T-helper 1 cell (primary cell): ENCODE results near the gene B4GALNT2.
"Not testable (repeated sequence)": the region's sequence is repeated elsewhere in the genome, so short reads cannot be mapped to it uniquely, and the experiment has no call there.

Experiments used
- DNase-seq, 5 donors: peaks; one replicate each; pipeline ENCODE4 v3.0.0-alpha.2; 2012 to 2020
- total RNA-seq, 4 donors: gene quantifications; one replicate each; lab custom pipeline; 2026; lab: John Stamatoyannopoulos, UW

Gene B4GALNT2, protein sequence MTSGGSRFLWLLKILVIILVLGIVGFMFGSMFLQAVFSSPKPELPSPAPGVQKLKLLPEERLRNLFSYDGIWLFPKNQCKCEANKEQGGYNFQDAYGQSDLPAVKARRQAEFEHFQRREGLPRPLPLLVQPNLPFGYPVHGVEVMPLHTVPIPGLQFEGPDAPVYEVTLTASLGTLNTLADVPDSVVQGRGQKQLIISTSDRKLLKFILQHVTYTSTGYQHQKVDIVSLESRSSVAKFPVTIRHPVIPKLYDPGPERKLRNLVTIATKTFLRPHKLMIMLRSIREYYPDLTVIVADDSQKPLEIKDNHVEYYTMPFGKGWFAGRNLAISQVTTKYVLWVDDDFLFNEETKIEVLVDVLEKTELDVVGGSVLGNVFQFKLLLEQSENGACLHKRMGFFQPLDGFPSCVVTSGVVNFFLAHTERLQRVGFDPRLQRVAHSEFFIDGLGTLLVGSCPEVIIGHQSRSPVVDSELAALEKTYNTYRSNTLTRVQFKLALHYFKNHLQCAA
- 0 reads per million in 4 donors for total RNA-seq

DNA sequence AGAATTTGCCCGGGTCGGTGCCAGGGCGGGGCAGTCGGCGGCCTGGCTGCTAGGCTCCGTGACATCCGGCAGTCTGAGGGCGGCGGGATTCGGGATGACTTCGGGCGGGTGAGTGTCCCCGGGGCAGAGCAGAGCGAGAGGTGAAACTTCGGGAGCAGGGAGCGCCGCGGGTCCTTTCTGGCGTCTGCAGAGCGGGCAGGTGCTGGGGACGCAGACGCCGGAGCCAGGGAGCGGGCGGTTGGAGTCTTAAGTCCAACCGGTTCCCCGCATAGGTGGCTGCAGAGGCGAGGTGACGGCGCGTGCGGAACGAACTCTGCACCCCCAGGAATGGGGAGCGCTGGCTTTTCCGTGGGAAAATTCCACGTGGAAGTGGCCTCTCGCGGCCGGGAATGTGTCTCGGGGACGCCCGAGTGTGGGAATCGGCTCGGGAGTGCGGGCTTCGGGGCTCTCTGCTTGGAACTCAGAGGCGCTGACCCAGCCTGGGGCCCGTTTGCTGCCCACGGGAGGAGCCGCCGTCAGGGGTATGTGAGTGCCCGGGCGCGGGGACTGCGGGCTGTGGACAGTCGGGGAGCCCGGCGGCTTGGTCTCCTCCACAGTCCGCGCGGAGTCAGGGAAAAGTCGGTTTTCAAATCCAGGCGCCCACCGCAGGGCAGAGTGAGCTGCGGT, at the start of gene B4GALNT2:
B4GALNT2 (plus strand) TSS at position 71 of the 666 bp plus-strand sequence; CDS start at position 95, 24 bp downstream.
- DNase-seq, result no peak

DNA sequence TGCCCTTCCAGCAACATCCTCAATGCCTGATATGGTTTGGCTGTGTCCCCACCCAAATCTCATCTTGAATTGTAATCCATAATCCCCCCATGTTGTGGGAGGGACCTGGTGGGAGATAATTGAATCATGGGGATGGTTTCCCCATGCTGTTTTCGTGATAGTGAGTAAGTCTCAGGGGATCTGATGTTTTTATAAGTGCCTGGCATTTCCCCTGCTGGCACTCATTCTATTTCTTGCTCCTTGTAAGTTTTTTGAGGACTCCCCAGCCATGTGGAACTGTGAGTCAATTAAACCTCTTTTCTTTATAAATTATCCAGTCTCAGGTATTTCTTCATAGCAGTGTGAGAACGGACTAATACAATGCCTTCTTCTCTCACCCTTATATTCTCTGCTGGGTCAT, 47.5 kb upstream of the B4GALNT2 start:
- DNase-seq, result not testable (repeated sequence)

DNA sequence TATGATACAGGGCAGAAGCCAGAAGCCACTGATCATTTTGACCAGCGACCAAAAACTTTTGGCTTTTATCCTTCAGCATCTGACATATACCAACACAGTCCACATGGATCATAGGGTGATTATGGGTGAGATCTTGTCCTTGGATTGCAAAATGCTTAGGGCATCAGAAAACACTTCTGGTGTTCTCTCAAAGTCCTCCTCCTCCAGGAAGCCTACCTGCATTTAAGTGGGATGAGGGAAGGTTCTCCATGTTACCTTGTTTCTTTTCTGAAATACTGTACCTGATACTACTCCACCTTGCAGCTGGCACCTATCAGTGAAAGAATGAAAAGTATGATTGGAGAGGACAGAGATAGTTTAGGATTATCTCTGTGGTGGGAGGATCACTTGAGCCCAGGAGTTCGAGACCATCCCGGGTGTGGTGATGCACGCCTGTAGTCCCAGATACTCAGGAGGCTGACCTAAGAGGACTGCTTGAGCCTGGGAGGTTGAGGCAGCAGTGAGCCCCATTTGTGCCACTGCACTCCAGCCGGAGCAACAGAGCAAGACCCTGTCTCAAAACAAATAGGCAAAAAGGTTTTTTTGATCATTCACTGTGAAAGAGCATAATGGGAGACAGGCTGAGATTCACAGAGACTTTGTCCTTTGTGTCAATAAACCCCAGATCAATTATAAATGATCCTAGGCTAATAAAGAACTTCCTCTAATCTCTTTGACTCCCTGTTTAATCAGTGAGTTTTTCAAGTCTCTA, 46.8 kb upstream of the B4GALNT2 start:
- no peak for DNase-seq

DNA sequence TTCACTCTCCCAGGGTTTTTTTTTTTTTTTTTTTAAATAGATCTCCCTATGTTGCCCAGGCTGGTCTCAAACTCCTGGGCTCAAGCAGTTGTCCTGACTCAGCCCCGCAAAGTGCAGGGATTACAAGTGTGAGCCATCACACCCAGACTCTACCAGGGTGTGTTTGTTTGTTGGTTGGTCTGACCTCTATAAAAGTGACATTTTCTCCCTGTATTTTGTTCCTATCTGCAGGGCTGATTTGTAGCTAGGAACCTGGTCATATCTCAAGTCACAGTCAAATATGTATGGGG, 46.3 kb upstream of the B4GALNT2 start:
- no peak for DNase-seq

DNA sequence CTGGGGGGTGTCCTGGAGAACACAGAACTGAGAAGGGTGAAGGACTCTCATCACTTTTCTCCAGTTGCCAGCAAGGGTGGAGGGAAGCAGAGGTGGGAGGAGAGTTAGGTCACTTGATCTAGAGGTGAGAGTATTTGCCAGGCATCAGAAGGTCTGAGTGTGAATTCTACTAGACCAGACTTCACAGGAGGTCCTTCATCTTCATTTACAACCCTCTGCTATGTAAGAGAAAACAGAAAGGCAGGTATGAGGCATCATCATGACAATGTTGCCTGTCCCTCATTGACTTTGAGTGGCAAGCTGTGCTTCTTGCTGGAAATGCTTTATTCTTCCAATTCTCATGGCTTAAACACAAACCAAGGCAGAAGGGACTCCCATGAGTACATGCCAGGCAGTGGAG, 45.9 kb upstream of the B4GALNT2 start:
- DNase-seq, result no peak

DNA sequence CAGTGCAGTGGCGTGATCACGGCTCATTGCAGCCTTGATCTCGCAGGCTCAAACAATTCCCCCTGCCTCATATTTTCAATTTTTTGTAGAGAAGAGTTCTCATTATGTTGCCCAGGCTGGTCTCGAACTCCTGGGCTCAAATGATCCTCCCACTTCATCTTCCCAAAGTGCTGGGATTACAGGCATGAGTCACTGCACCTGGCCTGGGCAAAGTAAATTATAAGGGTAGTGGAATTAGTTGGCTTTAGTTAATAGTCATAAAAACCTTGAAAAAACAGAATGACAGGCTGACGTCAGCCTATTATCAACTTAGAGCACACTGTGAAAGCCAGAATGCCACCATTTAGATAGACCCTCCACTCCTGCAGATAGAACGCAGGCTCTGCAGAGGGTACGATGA, 43.5 kb upstream of the B4GALNT2 start:
- DNase-seq, result no peak

DNA sequence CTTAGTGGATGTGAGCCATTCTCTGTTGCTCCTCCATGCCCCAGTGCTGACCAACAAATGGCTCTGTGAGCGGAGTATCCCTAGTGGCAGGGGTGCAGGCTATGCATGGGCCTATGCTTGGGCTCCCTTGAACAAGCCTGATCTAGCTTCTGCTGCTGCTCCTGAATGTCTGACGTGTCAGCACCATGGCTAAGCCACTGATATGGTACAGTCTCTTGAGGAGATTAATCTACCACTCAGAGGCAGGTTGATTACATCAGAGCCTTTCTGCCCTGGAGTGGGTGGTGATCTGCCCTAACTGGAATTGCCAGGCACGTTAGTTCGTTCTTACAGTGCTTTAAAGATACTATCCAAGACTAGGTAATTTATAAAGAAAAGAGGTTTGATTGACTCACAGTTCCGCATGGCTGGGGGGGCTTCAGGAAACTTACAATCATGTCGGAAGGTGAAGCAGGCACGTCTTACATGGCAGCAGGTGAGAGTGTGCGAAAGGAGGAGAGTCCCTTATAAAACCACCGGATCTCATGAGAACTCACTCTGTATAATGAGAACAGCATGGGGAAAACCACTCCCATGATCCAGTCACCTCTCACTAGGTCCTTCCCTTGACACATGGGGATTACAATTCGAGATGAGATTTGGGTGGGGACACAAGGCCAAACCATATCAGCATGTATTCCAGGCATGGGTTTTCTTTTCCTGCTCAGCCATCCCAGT, 41.5 kb upstream of the B4GALNT2 start:
- no peak for DNase-seq

DNA sequence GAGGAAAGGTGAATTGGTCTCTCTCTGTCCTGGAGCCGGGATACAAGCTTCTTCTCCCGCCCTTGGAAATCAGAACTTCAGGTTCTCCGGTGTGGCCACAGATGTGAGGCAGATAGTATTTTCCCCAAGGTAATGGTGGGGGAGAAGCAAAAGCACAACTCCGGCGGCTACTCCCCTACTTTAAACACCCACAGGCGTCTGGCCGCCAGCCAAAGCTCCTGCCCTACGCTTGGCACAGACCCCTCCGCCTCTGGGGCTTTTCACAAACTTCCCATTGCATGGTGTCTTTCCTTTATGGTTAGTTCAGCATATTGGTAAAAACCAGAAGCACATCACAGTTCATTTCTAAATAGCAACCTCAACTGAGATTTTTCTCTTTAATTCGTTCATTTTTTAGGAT, 39.4 kb upstream of the B4GALNT2 start:
- no peak for DNase-seq

DNA sequence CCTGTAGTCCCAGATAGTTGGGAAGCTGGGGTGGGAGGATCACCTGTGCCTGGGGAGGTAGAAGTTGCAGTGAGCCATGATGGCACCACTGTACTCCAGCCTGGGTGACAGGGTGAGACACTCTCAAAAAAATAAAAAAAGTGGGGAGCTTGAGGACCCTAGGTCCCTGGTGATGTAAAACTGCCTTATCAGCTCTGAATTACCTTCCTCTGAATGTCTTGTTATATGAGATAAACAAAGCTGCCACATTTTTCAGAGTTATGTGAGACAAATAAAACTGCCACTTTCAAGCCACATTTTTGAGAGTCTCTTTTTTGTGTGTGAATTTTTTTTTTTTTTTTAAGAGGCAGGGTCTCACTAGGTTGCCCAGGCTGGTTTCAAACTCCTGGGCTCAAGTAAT, 32.0 kb upstream of the B4GALNT2 start:
- DNase-seq, result no peak

DNA sequence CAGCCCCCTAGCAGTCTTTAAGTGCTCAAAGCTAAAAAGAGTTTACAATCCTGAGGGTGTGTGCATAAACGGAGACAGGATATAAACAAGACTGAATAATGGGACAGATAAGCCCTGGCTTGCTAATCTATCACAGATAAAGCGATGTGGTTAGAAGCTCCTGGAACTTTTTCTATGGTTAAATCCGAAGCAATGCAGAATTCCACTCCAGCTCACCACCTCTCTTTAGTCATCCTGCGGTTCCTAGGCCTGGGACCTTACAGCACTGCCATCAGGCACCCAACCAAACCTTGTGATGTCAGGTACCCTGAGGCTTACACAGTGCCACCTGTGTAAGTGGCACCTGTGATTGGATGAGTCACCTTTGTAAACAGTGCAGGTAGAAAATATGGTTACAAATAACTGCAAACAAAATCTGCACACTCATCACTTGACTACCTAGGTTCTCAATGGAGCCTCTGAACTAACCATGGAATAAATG, 31.5 kb upstream of the B4GALNT2 start:
- DNase-seq, result no peak

DNA sequence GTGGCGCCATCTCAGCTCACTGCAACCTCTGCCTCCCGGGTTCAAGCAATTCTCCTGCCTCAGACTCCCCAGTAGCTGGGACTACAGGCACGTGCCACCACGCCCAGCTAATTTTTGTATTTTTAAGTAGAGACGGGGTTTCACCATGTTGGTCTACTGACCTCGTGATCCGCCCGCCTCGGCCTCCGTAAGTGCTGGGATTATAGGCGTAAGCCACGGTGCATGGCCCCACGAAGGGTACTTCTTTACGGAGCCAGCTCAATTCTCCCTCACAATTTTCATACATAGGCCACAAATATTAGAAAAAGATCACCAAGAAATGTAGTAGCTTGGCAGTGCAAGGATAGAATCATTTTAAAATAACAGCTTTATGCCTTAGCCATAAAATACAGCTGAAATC, 29.2 kb upstream of the B4GALNT2 start:
- DNase-seq, result not testable (repeated sequence)

DNA sequence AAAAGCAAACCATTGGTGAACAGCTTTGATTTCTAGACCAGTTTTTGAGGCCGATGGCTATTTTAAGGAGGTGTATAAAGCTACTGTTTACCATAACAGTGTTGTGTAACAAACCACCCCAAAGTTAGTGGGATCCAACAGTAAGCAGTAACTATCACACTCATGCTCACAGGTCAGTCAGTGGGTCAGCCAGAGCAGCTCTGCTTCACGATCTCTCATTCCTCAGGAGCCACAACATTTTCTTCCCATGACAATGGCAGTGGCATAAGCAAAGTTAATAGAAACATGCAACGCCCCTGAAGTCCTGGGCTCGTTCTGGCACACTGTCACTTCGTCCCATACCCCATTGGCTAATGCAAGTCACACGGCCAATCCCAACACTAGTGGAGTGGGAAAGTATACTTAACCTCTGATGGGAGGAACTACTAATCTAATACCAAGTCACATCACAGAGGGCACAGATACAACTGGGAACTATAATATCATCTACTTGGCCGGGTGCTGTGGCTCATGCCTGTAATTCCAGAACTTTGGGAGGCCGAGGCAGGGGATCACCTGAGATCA, 28.0 kb upstream of the B4GALNT2 start:
- DNase-seq, result no peak

DNA sequence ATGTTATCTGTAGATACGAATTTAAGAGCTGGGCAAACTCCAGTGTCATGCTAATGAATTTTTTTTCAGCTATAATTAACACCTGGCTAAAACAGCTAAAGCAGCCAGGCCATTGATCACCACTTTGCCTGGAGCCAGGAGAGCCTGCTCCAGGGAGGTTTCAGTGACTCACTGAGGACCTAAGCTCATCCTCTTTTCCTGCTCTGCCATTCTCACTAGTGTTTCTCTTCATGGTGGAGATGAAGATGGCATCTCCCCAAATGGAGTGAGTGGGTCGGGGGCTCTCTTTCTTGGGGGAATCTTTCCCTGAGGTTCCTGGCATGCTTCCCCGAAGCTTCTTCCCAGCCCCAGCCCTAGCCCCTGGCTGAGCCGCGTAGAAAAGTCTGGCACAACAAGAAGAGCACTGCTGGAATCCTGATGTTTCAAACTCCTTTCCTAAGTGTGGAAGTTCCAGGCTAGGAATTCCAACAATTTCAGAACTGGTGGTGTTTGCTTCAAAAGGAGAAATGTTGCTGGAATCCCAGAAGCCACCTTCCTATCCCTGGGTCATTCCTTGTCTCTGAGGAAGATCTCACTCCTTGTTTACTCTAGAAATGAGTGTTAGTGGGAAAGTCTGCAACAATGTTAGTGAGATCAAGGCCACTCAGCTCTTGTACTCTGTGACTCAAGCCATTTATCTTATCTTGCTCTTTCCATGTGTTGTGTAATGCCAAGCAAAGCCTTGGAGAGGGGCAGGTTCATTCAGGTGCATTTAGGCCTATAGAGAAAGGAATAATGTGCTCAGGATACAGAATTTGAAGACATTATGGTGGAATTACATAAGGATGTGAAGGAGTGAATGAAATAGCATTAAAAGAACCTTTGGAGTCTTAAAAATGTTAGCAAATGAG, 26.0 kb upstream of the B4GALNT2 start:
- no peak for DNase-seq

DNA sequence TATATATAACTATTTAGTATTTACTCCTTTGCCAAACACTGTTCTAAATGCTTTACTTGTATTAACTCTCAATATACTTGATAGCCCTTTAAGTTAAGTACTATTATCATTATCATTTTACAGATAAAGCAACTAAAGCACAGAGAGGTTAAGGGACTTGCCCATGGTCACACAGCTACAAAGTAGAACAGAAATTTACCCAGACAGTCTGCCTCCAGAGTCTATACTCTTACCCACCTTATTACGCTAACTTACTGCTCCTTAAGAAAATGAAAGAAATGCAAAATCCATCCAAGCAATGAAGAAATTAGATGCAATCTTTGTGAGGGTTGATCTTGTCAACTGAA, 25.4 kb upstream of the B4GALNT2 start:
- DNase-seq, result no peak

DNA sequence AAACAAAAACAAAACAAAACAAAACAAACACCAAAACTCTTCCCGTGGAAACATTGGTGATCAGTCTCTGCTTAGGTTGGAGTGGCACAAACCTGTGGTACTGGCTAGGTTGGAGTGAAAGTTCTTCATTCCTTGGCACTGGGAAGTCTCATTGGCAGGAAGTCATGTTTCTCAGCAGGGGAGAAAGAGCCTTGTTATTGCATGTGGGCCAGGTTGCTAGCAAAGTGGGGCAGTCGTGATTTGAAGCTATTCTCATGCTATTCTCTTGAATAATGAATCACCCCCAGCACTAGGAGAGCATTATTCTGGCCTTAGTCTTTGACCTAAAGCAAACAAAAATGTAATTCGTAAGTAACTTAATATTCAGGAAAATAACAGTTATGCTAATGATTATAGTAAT, 24.3 kb upstream of the B4GALNT2 start:
- no peak for DNase-seq

DNA sequence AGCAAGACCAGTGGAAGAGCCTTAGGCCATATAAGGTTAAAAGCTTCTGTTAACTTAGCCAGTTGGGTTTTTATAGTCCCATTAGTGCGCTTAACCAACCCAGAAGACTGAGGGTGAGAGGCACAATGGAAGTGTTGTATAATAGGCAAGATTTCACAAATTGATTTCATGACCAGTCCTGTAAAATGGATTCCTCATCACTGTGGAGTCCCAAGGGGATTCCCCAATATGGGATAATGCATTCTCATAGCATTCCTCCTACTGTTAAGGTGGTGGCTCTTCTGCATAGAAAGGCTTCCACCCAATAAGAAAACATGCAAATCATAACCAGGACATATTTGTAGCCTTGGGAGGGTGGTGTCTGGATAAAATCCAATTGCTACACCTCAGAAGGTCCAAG, 22.1 kb upstream of the B4GALNT2 start:
- DNase-seq, result no peak

DNA sequence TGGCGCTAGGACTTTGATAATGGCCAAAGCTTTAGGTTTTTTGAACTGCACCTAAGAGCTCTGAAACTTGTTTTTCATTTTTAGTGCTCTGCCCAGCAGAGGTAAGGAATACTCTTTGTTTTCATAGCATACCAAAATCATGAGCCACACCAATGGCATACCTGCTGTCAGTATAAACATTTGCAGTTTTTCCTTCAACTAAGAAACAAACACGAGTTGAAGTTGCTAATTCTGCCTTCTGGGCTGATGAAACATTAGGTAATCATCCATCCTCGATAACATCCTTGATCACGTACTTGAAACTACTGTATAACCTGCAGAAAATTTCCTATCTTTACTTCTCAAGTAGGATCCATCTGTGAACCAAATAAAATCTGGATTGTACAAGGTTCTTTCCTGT, 20.6 kb upstream of the B4GALNT2 start:
- DNase-seq, result no peak

DNA sequence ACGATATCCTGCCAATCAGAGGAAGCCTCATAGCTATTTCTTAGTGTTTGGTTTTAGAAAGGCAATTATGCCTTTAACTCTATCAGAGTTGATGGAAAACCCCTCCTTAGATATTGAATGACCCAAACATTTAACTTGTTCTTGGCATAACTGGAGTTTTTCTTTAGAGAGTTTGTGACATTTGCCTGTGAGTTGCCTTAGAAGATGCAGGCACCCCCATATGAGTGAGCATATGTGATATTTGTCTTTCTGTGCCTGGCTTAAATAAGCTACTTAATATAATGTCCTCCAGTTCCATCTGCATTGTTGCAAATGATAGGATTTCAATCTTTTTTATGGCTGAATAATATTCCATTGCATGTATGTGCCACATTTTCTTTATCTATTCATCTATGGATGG, 19.6 kb upstream of the B4GALNT2 start:
- no peak for DNase-seq

DNA sequence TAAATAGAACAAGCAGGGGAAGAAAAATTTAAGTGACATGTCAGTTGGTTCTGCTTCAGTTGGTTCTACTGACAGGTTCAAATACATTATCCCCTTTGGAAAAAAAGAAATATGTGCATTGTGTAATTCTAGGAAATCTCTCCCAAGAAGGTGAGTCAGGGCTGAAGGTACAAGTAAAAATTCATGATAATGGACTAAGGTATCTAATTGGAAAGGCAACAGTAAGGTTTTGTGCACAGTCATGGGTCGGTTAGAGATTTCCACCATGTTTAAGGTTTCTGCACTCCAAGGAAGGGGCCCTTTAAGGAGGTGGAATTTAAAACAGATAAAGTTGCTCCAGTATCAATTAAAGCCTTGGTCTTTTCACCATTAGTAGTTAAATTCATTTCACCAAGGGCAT, 17.9 kb upstream of the B4GALNT2 start:
- no peak for DNase-seq

DNA sequence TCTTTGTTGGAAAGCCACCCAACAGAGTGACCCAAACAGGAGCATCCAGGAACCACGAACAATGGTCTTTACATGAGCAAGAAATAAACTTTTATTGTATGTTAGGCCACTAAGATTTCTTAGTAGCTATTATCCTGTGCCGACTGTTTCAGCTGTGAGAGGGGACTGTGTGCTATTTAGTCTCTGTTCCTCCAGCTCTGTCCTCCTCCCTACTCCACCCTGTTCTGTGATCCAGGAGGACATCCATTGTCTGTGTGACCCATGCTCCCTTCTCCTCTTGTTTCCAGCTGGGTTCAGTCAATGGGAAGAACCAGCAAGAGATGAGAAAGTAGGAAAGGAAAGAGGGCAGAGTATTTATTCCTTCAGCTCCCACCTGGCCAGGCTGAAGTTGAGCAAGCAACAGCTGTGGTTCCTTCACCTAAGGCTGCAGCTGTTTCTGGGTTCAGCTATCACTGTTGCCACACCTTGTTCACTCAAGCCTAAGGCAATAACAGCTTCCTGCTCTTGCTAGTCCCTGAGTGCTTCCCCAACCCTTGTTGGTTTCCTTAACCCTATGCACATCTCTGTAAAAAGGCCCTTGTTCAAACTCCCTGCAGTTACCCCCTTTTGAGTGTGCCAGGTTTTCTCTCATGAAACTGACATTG, 14.9 kb upstream of the B4GALNT2 start:
- DNase-seq, result no peak

DNA sequence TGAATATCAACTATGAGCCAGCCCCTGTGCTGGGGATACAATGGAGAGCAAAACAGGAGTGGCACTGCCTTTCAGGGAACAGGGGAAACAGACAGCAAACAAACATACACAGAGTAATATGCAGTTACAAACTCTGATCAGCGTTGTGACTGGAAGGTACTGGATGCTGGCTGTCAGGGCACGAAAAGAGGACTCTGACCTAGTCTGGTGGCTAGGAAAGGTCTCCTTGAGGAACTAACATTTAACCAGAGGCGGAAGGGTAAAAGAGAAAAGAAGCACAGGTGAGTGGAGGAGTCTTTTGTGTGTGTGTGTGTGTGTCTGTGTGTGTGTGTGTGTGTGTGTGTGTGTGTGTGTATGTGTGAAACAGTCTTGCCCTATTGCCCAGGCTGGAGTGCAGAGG, 12.4 kb upstream of the B4GALNT2 start:
- no peak for DNase-seq
